KMS-11 (cell line): ENCODE results near the gene SH2D2A.
A peak's percentile ranks its signal among the peaks of the same experiment; 100 is the strongest.
"Not testable (repeated sequence)": the region's sequence is repeated elsewhere in the genome, so short reads cannot be mapped to it uniquely, and the experiment has no call there.

Experiments used
- H2AFZ ChIP-seq: fragments of 200-600 bp; sonication (generic); 2 replicates; pipeline ENCODE4 v1.6.1; 2016; ENCODE audit warnings: antibody characterized with exemption, mixed run types, low read depth
- H3K27ac ChIP-seq: fragments of 200-600 bp; sonication (generic); 2 replicates; pipeline ENCODE4 v1.6.1; 2016; ENCODE audit warnings: mild to moderate bottlenecking, mixed run types
- H3K27me3 ChIP-seq: fragments of 200-600 bp; sonication (generic); 2 replicates; pipeline ENCODE4 v1.6.1; 2017; ENCODE audit warnings: mild to moderate bottlenecking, low read depth, mixed run types, moderate library complexity; ENCODE audit not compliant: insufficient read depth
- H3K36me3 ChIP-seq: fragments of 200-600 bp; sonication (generic); 2 replicates; pipeline ENCODE4 v1.6.1; 2017; ENCODE audit warnings: mild to moderate bottlenecking, mixed run types; ENCODE audit not compliant: insufficient read depth
- H3K4me1 ChIP-seq: fragments of 200-600 bp; sonication (generic); 2 replicates; pipeline ENCODE4 v1.6.1; 2016; ENCODE audit warnings: mild to moderate bottlenecking, low read depth, mixed run types; ENCODE audit not compliant: poor library complexity, severe bottlenecking
- H3K4me2 ChIP-seq: fragments of 200-600 bp; sonication (generic); 2 replicates; pipeline ENCODE4 v1.7.0; 2016; ENCODE audit warnings: mild to moderate bottlenecking, mixed run types
- H3K4me3 ChIP-seq: fragments of 200-600 bp; sonication (generic); IDR thresholded peaks from 2 replicates; pipeline ENCODE4 v1.6.1; 2017; ENCODE audit warnings: low read depth, low read length, mixed read lengths; ENCODE audit not compliant: insufficient read depth
- H3K79me2 ChIP-seq: fragments of 200-600 bp; sonication (generic); 2 replicates; pipeline ENCODE4 v1.6.1; 2016; ENCODE audit warnings: low read depth, mixed run types; ENCODE audit not compliant: insufficient read depth
- H3K9ac ChIP-seq: fragments of 200-600 bp; sonication (generic); 2 replicates; pipeline ENCODE4 v1.6.1; 2016; ENCODE audit warnings: mild to moderate bottlenecking, mixed run types
- H4K20me1 ChIP-seq: fragments of 200-600 bp; sonication (generic); 2 replicates; pipeline ENCODE4 v1.6.1; 2016; ENCODE audit warnings: mild to moderate bottlenecking, mixed run types; ENCODE audit not compliant: insufficient read depth
- CTCF ChIP-seq: fragments of 200-600 bp; sonication (generic); conservative IDR thresholded peaks from 2 replicates; pipeline ENCODE4 v1.6.1; 2017; ENCODE audit warnings: low read depth, mild to moderate bottlenecking, antibody characterized with exemption, low read length, moderate library complexity, mixed read lengths

The SH2D2A gene

GRCh38 chr1:156767101-156767878, 49.4 kb downstream of the SH2D2A start, which contains the start of gene PRCC:
TSS of gene PRCC (plus strand) at chr1:156767535. CDS start at chr1:156767772, 237 bp downstream.
- H3K79me2 ChIP-seq = peaks cover 48% of the 10 kb centered on the region
- H3K4me2 ChIP-seq = peak within 1 kb of the TSS; percentile 92
- peaks cover 47% of the 10 kb centered on the region for H3K4me1 ChIP-seq
- peak within 1 kb of the TSS; percentile 79 for H3K27ac ChIP-seq
- TF ChIP-seq CTCF = no peak
- no peaks in the 10 kb centered on the region for H3K27me3 ChIP-seq
- H4K20me1 ChIP-seq = no peaks in the 10 kb centered on the region
- H3K9ac ChIP-seq = peak within 1 kb of the TSS; percentile 94
- H2AFZ ChIP-seq = peak within 1 kb of the TSS; percentile 80
- no peaks in the 10 kb centered on the region; the same call in 1 of the 2 replicates for H3K36me3 ChIP-seq
- peak within 1 kb of the TSS; percentile 99 for H3K4me3 ChIP-seq

- Histone ChIP-seq H3K36me3 (no peaks in the 10 kb centered on the region; the same call in 1 of the 2 replicates), H3K4me2 (peak overlapping the region; percentile 81), H3K4me3 (peak overlapping the region; percentile 96), H3K27me3 (no peaks in the 10 kb centered on the region), H2AFZ (peak overlapping the region; percentile 80), H3K27ac (peak overlapping the region; percentile 1; the same call in 1 of the 2 replicates), H3K4me1 (peaks cover 41% of the 10 kb centered on the region), H3K79me2 (peaks cover 41% of the 10 kb centered on the region), H4K20me1 (no peaks in the 10 kb centered on the region), H3K9ac (peak overlapping the region; percentile 94; the same call in 1 of the 2 replicates)
- TF ChIP-seq CTCF = no peak
Observed at GRCh38 chr1:156766298-156767100, 50.1 kb downstream of the SH2D2A start.

GRCh38 chr1:156765666-156766065, 51.0 kb downstream of the SH2D2A start:
- no peak for TF ChIP-seq CTCF
- Histone ChIP-seq H3K9ac (no peak overlapping the region), H3K4me2 (peak overlapping the region; percentile 81; the same call in 1 of the 2 replicates), H3K79me2 (peaks cover 33% of the 10 kb centered on the region), H2AFZ (peak overlapping the region; percentile 80), H3K27ac (no peak overlapping the region), H3K4me3 (no peak overlapping the region), H3K4me1 (peaks cover 32% of the 10 kb centered on the region), H3K27me3 (no peaks in the 10 kb centered on the region), H4K20me1 (no peaks in the 10 kb centered on the region), H3K36me3 (no peaks in the 10 kb centered on the region; the same call in 1 of the 2 replicates)

DNA sequence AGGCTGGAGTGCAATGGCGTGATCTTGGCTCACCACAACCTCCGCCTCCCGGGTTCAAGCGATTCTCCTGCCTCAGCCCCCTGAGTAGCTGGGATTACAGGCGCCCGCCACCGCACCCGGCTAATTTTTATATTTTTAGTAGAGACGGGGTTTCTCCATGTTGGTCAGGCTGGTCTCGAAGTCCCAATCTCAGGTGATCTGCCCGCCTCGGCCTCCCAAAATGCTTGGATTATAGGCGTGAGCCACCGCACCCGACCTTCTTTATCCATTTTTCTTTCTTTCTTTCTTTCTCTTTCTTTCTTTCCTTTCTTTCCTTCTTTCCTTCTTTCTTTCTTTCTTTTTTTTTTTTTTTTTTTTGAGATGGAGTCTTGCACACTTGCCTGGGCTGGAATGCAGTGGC, 51.5 kb downstream of the SH2D2A start:
- peaks cover 27% of the 10 kb centered on the region for H3K4me1 ChIP-seq

More for the DNA sequence above, 51.5 kb downstream of the SH2D2A start:
- not testable (repeated sequence) for H2AFZ ChIP-seq, H3K4me3 ChIP-seq, H3K27ac ChIP-seq, H3K36me3 ChIP-seq, H4K20me1 ChIP-seq, H3K4me2 ChIP-seq, H3K27me3 ChIP-seq, H3K9ac ChIP-seq
- H3K79me2 ChIP-seq = peaks cover 28% of the 10 kb centered on the region
